GM12872 (cell line): ENCODE data around the gene CARD16.
"Not testable (repeated sequence)": the region's sequence is repeated elsewhere in the genome, so short reads cannot be mapped to it uniquely, and the experiment has no call there.

ENCODE experiments used
- TF ChIP-seq, protein P1 (sequence below): IDR thresholded peaks from 3 replicates; pipeline ENCODE4 v1.5.1; 2011; ENCODE audit warnings: low read depth, mild to moderate bottlenecking, low read length, moderate library complexity; ENCODE audit not compliant: insufficient read depth

Gene CARD16

DNA sequence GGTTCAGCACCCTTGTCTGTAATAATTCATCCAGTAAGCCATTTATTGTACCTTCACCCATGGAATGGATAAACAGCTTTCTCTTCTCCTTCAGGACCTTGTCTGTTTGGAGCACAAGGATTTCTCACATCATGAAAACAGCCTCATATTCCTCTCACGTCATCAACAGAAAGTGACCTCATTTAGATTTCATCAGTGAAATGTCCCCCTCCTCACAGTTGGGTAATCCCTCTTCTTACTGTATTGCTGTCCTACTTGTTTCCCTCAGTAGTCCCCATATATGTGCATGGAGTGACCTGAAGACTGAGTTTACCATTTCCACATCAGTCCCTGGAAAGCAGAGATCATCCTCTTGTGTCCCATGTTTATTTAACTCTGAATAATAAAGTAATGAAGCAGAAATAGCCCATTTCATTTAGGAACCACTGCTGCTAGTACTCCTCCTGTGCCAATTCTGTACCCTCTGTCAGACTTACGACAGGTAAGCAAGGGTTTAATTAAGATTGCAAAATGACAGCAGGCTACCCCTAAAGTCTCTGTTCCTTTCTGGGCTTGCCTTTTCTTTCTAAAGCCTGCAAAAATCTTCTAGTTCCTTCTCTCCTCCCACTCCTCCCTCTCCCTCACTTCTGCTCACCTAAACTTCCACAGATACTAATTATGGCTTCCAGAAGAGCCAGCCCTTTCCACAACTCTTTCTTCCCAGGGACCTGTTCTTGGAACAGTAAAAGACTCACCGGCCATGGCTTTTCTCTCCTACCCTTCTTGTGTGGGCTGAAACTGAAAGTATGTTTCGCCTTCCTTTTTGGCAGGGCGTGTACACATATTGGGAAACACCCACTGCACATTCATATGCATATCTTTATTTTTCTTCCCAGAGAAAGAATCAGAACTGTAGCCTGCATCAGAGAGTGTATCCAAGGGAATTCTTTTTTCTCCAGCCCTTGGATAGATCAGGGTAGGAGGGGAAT lies at the start of gene CARD16:
CARD16 (minus strand) TSS at position 779 of the 968 bp plus-strand sequence; CDS start at position 741, 38 bp downstream.
- TF ChIP-seq, protein P1, sequence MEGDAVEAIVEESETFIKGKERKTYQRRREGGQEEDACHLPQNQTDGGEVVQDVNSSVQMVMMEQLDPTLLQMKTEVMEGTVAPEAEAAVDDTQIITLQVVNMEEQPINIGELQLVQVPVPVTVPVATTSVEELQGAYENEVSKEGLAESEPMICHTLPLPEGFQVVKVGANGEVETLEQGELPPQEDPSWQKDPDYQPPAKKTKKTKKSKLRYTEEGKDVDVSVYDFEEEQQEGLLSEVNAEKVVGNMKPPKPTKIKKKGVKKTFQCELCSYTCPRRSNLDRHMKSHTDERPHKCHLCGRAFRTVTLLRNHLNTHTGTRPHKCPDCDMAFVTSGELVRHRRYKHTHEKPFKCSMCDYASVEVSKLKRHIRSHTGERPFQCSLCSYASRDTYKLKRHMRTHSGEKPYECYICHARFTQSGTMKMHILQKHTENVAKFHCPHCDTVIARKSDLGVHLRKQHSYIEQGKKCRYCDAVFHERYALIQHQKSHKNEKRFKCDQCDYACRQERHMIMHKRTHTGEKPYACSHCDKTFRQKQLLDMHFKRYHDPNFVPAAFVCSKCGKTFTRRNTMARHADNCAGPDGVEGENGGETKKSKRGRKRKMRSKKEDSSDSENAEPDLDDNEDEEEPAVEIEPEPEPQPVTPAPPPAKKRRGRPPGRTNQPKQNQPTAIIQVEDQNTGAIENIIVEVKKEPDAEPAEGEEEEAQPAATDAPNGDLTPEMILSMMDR, result not testable (repeated sequence)

DNA sequence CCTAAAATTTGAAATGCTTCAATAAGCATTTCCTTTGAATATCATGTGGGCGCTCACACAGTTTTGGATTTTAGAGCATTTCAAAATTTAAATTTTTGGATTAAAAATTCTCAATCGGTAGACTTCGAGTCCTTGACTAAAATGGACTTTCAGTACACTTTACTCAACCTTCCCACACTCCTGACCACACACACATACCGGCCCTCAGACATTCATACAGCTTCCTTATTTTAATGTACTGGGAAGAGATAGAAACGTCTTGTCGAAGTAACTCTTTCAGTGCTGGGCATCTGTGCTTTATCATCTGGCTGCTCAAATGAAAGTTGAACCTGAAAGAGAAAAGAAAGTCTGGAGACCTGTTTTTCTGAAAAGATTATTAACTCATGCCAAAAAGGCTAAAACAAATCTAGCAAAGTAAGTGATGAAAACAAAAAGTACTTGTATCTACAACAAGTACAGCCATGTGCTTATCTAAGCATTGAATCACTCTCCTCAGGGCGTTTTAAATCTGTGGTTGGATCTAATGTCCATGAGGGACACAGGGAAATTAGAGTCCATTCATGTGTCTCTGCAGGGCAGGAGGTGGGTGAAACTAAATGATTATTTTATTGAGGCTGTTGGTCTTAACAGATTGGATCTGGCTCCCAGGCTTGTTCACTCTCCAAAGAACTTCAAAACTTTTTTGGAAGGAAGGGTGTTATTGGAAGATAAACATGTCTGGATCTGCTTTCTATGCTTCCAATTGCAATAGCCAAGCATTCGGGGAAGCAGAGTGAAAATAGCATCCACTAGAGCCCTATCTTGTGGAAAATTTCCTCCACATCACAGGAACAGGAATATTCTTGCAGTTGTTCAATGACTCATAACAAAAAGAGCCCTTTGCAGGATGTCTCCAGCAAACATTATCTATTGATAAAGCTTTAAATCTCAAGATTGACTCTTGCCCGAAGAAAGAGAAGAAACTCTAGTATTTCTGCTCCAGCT lies 47.4 kb upstream of the CARD16 start:
- TF ChIP-seq, protein P1, result no peak

DNA sequence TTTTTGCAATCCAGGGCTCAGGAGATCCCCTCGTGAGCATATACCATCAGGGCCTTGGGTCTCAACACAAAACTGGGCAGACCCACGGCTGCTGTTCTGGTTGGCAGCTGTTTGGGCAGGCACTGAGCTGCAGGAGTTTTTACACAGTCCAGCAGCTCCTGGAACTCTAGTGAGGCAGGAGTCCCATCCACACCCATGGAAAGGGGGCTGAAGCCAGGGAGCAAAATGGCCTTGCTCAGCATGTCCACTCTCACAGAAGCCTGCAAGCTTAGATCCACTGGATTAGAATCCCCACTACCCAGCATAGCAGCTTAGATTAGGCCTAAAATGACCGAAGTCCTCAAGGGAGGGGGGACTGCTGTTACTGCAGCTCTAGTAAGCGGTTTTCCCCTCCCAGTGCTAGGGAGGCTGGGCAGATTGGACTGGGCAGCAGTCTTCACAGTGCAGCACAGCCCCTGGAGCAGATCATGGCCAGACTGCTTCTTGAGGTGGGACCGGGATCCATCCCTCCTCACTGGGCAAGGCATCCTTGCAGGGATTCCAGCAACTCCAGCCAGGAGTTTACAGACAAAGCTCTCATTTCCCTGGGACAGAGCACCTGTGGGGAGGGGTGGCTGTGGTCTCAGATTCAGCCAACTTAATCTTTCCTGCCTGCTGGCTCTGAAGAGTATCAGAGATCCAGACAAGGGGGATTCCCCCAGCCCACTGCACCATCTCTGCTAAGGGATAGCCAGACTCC lies 36.4 kb upstream of the CARD16 start:
- TF ChIP-seq, protein P1, result no peak

DNA sequence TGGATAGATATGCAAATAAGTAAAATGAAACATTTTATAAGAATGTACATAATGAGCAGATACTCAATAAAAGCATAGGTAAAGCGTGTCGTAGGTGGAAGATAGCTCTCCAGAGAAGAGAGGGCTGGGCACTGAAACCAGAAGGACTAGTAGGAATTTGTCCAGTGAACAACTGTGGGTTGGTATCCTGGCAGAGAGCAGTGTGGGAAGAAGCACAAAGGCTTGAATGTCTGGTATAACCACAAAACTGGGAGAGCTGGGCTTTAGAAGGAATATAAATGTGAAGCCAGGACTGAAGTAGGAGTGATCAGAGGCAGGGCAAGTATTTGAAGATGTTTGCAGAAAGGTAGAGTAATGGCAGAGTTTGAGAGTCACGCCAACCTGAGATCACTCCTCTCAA lies 33.1 kb upstream of the CARD16 start:
- TF ChIP-seq, protein P1, result no peak

DNA sequence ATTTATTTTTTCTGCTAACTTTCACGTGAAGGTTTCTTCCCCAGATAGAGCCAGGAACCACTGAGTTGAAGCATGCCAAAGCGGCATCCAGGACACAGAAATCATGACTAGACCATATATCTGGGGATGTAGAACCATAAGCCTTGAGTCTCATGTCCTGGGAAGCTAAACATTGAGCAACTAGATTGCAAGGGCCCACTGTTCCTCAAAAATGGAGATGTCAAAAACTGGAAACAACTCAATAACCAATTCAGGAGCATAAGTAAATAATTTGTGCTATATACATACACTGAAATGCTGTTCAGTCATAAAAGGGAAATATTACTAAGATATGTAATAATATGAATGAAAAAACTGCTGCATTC lies 29.0 kb upstream of the CARD16 start:
- TF ChIP-seq, protein P1, result no peak

DNA sequence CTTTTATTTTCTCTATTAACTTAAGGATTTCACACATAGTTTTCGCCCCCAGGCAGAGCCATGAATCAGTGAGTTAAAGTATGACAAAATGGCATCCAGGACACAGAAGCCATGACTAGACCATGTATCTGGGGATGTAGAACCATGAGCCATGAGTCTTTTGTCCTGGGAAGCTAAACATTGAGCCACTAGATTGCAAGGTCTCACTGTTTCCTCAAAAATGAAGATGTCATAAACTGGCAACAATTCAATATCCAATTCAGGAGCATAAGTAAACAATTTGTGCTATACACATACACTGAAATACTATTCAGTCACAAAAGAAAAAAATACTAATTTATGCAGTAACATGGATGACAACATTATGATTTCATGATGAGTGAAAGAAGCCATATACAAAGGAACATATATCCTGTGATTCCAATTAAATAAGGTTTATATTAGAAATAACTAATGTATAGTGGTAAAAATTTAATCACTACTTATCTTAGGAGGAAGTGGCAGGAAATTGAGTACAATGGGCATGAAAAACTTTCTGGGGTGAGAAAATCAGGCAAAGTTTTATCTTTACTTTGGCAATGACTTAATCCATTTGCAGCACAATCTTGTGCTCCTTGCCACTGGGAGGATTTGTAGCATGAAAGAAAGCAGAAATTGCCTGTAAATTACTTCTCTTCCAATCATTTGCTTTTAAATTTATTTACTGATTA lies 28.5 kb upstream of the CARD16 start:
- TF ChIP-seq, protein P1, result no peak
